Measurements from ENCODE around the gene ADD2.

ADD2 gene

DNA sequence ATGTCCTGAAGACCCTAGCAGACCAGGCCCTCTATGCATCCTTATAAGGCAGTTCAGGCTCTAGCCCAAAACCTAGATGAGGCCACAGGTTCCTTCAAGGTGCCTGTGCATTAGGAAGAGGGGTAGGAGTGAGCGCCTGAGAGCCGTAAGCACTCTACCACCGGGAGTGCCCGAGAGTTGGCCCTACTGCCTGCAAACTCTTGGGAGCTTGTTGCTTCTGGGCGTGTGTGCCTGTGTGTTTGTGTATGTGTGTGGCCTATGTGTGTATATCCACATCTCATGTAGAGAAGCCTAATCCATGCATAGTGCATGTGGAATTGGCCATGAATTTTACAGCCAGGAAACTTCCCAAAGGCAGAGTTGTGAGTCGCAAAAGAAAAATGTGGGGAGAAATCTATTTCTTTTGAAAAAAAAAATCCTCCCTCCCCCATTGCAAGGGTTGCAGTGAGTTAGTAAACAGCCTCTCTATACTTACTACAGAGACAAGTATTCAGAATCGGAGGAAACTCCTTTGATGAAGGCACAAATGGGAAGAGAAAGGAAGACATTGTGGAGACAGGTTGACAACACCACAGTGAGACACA, 96.8 kb downstream of the ADD2 start:
- H3K4me3 ChIP-seq (ENCODE audit: low read length): no peak overlapping the region
- TF ChIP-seq CTCF (conservative IDR thresholded peaks at IDR 0.05; ENCODE audit: low read length): no peak
- peak; percentile 39 for DNase-seq (ENCODE audit: low read depth)

DNA sequence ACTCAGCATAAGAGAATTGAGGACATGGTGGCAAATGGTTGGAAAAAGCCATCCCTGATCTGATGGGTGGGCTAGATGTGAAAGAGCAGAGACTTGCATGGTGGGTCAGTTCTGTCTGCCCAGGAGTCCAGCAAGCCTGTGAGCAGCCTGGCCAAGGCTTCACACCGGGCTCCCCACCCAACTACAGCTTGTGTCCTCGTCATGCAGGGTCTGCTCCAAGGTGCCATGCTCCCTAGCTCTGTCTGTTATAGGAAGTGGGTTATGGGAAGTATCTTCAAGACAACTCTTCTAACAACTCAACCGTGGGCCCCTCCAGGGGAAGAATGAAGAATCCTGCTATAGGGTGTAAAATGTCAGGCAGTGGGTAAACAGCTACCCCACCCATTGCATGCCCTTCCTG, 97.4 kb downstream of the ADD2 start:
- no peak for DNase-seq (ENCODE audit: low read depth)
- TF ChIP-seq CTCF (conservative IDR thresholded peaks at IDR 0.05; ENCODE audit: low read length): no peak
- no peak overlapping the region for H3K4me3 ChIP-seq (ENCODE audit: low read length)

GRCh38 chr2:70670202-70670601, 97.8 kb downstream of the ADD2 start:
- DNase-seq (ENCODE audit: low read depth): no peak
- no peak for TF ChIP-seq CTCF (conservative IDR thresholded peaks at IDR 0.05; ENCODE audit: low read length)

DNA sequence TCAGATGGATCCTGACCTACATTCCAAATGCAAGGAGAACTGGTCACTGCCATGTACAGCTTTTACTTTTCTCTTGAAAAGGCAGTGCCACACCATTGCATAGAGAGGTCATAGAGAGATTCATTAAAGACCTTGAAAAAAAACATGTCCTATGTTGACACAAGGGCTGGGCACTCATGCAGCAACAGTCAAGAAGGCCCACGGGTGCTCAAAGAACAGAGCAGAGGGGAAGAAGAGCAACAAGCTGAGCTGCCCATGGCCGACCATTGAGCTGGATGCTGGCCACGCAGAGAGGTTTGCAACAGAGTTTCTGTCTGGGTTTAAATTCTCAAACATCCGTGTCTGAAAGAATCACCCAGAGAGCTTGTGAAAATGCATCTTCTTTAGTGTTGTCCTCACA, 99.1 kb downstream of the ADD2 start:
- H3K4me3 ChIP-seq (ENCODE audit: low read length): no peak overlapping the region
- no peak for DNase-seq (ENCODE audit: low read depth)
- TF ChIP-seq CTCF (conservative IDR thresholded peaks at IDR 0.05; ENCODE audit: low read length): no peak

More at GRCh38 chr2:70670202-70670601, 97.8 kb downstream of the ADD2 start:
- no peak overlapping the region for H3K4me3 ChIP-seq (ENCODE audit: low read length)

DNA sequence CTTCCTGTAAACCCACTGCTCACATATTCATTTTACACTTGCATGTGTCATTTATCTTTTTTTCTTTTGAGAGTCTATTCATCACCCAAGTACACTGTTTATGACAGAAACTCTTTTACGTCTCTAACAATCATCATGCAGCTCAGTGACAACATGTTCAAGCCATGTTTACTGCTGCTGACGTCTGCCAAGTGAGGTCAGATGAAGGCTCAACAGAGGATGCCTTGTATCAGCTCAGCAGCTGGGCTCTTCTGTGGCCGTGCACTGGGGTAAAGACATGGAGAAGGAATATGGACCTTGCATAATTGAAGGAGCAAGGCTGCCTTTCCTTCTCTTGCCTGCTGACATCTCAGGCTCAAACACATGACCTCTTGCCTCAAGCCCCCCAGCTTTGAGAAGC, 99.6 kb downstream of the ADD2 start:
- no peak overlapping the region for H3K4me3 ChIP-seq (ENCODE audit: low read length)
- no peak for TF ChIP-seq CTCF (conservative IDR thresholded peaks at IDR 0.05; ENCODE audit: low read length)
- no peak for DNase-seq (ENCODE audit: low read depth)

GRCh38 chr2:70664525-70664924, 103.5 kb downstream of the ADD2 start:
- no peak for DNase-seq (ENCODE audit: low read depth)
- TF ChIP-seq CTCF (conservative IDR thresholded peaks at IDR 0.05; ENCODE audit: low read length): no peak

DNA sequence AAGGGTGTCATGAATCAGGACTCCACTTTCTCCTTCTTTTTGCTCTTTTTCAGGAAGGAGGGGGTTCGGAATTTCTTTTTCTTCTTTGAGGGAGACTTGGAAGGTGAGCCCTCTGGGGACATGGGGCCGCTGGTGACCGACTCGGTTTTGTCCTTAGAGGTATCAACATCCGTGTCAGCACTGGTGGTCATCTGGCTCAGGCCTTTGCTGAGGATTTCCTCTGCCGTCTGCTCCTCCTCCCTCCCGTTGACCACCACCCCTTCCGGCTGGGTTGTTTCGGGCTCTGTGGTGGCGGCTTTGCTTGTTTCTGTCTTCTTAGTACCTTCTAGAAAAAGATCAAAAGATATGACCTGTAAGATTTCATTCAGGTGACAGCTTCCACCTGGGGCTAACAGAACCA, 104.6 kb downstream of the ADD2 start:
- H3K4me3 ChIP-seq (ENCODE audit: low read length): no peak overlapping the region
- DNase-seq (ENCODE audit: low read depth): no peak
- no peak for TF ChIP-seq CTCF (conservative IDR thresholded peaks at IDR 0.05; ENCODE audit: low read length)

More at GRCh38 chr2:70664525-70664924, 103.5 kb downstream of the ADD2 start:
- no peak overlapping the region for H3K4me3 ChIP-seq (ENCODE audit: low read length)

All from AG10803 (cell line).